NCI-H128 (cell line): ENCODE data around the gene OR4K2.
"Not testable (repeated sequence)": the region's sequence is repeated elsewhere in the genome, so short reads cannot be mapped to it uniquely, and the experiment has no call there.

Experiments used
- DNase-seq: peaks from one replicate; lab custom pipeline; 2025; ENCODE audit not compliant: unreplicated experiment; lab: John Stamatoyannopoulos, UW

Gene OR4K2, protein sequence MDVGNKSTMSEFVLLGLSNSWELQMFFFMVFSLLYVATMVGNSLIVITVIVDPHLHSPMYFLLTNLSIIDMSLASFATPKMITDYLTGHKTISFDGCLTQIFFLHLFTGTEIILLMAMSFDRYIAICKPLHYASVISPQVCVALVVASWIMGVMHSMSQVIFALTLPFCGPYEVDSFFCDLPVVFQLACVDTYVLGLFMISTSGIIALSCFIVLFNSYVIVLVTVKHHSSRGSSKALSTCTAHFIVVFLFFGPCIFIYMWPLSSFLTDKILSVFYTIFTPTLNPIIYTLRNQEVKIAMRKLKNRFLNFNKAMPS

DNA sequence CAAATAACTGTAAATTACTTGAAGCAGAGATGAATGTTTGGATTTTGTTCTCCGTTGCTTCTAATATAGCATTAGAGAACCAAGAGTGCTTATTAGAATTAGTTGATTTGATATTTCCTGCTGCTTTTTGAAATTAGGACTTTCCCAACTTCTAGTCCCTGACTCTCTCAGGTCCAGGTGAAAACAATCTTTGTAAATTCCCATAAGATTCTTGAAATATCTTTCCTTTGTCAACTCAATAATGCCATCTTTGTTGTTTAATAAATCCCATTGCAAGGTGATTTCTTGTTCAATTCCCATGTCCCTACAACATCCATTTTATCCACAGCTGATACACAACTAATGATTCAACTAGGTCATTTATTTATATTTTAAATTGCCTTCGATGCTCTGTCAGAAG is at the start of gene OR4K2:
Gene OR4K2 (plus strand): TSS at position 301 of the 400 bp plus-strand sequence. CDS start 1,126 bp downstream, outside the sequence.
- no peak for DNase-seq

DNA sequence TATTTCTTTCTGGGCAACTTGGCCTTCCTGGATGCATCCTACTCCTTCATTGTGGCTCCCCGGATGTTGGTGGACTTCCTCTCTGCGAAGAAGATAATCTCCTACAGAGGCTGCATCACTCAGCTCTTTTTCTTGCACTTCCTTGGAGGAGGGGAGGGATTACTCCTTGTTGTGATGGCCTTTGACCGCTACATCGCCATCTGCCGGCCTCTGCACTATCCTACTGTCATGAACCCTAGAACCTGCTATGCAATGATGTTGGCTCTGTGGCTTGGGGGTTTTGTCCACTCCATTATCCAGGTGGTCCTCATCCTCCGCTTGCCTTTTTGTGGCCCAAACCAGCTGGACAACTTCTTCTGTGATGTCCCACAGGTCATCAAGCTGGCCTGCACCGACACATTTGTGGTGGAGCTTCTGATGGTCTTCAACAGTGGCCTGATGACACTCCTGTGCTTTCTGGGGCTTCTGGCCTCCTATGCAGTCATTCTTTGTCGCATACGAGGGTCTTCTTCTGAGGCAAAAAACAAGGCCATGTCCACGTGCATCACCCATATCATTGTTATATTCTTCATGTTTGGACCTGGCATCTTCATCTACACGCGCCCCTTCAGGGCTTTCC is 47.2 kb upstream of the OR4K2 start:
- DNase-seq, result not testable (repeated sequence)

DNA sequence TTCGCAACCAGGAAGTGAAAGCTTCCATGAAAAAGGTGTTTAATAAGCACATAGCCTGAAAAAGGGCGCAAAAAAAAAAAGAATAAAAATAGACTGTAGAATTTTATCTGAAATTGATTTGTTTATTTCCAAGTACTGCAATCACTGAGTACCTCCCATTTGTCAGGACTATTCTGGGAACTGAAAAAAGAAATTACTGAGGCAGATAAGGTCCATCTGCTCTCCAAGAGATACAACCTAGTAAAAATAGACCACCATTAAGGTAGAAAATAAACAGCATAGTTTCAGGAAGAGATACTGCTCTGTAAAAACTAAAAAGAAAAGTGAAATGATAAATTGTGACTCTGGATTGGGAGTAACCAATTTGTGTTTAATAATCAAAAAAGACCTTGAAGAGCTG is 46.6 kb upstream of the OR4K2 start:
- DNase-seq, result no peak

DNA sequence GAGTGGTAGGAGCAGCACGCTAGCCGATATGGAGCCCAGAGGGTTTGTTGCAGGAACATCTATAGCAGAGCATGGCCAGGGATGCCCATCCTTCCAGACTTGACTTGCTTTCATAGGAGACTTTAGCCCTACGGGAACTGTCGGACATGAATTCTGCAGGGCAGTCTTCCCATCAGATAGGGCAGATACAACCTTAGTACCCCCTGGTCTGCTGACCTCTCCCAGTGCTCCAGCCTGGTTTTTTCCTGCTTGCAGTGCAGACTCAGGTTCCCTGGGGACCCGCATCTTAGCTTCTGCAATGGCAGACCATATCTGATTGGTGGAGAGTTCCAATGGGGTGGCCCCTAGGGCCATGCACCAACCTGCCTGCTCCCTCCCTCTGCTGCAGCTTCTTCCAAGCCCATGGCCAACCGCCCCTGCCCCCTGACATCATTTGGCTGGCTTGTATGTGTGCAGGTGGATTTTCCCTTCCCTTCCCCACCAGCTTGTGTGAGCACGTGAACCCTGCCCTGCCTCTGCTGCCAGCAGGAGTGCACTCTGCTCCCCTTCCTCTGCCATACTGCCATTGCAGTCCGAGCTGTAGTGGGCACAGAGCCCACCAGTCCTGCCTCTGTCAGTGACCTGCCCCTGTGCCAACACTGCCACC is 40.6 kb upstream of the OR4K2 start:
- not testable (repeated sequence) for DNase-seq

DNA sequence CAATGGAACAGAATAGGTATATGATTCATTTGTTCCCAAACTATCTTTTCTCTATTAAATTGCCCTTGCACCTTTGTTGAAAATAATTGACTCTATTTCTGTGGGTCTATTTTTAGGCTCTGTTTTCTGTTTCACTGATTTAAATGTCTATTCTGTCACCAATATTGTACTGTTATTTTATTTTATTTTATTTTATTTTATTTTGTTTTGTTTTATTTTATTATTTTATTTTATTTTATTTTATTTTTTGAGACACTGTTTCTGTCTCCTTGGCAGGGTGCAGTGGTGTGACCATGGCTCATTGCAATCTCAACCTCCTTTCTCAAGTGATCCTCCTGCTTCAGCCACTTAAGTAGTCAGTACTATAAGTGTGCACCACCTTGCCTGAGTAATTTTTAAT is 36.5 kb upstream of the OR4K2 start:
- no peak for DNase-seq

DNA sequence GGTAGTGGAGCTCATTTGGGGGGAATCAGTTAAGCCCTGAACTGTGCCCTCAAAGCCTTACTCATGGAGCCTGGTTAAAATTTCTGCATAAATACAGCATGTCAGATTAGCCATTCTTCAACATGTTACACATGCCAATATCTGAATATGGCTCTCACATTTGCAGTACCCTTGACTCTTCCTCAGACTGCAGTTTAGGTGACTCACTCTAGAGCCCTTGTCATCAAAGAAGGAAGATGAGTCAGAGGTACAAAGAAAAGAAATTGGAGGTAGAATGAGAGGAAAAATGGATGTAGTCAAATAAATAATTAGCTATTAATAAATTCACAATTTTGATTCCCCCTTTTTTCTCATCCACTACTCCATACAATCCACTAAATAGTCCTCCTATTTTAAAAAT is 23.6 kb upstream of the OR4K2 start:
- no peak for DNase-seq

DNA sequence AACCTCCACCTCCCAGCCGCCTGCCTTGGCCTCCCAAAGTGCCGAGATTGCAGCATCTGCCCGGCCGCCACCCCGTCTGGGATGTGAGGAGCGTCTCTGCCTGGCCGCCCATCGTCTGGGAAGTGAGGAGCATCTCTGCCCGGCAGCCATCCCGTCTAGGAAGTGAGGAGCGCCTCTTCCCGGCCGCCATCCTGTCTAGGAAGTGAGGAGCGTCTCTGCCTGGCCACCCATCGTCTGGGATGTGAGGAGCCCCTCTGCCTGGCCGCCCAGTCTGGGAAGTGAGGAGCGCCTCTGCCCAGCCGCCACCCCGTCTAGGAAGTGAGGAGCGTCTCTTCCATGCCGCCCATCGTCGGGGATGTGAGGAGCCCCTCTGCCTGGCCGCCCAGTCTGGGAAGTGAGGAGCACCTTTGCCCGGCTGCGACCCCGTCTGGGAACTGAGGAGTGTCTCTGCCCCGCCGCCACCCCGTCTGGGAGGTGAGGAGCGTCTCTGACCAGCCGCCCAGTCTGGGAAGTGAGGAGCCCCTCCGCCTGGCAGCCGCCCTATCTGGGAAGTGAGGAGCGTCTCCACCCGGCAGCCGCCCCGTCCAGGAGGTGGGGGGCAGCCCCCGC is 8.8 kb upstream of the OR4K2 start:
- DNase-seq, result not testable (repeated sequence)

DNA sequence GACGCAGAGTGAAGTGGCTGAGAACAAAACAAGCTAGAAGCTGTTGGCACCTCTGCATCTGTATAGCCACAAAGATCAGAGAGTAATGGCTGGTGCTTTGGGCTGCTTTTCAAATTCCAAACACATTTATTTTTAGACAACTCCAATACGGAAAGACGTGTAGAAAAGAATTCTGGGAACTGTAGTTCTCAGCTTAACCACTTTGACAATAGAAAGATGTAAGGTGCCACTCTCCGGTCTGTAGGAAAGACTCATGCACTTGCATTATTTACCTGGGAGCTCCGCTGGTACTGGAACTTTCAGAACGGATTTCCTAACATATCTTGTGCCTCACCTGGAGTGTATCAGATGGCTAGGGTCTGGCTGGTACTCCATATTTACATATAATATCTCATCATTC is 1.8 kb upstream of the OR4K2 start:
- DNase-seq, result no peak

DNA sequence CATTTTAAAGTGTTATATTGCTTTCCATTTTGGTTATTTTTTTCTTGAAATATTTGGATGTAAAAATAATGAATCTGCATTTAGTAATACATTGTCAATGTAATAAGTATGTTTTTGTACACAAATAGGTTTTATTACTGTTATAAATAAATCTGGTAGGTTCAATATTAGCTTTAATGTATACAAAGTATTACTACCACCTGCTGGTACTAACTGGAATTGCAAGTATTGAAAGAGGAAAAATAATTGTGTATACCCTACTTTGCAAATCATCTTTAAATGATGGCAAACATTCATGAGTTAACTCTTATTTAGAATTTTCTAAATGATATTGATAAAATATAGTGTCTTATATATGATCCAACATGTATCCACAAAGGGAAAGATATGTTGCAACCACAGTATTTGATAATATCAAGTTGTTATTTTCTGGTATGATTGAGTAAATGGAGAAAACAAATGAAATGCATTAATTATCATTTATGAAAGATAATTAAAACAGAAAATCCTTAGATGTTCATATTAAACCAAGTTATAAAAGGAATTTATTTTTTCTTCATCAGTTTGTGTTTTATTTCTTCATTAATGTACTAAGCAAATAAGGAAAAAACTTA is 3.2 kb downstream of the OR4K2 start:
- DNase-seq, result no peak

DNA sequence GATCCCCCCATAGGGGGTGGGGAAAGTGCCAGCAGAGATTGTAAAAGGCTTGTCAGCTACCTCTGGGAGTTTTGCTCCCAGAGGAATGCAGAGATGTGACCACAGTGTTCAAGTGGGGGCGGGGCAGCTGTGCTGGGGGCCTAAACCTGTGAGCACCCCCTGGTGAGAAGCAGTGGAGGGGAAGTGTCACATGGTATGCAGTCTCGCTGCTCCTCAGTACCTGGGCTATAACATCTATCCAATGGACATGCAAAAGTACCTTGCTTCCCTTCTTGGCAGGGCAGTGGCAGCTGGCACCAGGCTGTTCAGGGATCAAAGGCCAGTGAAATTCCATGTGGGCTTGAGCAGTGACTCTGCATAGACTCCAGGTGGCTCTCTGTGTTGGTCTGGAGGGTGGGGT is 20.3 kb downstream of the OR4K2 start:
- no peak for DNase-seq

DNA sequence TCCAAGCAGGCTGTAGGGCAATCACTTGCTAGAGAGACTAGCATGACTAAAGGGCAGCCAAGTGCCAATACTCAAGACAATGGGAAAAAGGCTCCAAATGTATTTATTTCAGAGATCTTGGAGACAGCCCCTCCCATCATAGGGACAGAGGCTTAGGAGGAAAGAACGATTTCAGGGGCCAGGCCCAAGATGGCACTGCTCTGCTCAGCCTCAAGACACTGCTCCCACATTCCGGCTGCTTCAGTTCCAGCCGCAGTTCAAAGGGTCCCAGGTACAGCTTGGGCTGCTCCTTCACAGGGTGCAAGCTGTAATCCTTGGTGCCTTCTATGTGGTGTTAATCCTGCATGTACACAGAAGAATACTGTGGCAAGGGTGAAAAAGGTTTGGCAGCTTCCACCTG is 26.1 kb downstream of the OR4K2 start:
- DNase-seq, result no peak

DNA sequence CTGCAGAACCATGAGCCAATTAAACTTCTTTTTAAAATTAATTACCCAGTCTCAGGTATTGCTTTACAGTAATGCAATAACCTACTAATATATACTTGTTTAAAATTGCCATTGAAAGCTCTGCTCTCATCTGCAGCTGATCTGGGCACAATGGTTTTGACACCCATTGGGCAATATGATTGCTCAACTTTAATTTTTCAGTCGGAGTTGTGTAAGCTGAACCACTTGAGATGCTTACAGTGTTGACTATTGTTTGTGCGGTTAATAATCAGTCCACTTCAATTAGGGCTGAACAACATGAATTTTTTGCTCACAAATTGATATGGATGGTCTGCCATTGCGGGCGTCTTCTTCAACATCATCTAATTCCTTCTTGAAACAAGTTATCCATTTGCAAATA is 27.5 kb downstream of the OR4K2 start:
- no peak for DNase-seq

DNA sequence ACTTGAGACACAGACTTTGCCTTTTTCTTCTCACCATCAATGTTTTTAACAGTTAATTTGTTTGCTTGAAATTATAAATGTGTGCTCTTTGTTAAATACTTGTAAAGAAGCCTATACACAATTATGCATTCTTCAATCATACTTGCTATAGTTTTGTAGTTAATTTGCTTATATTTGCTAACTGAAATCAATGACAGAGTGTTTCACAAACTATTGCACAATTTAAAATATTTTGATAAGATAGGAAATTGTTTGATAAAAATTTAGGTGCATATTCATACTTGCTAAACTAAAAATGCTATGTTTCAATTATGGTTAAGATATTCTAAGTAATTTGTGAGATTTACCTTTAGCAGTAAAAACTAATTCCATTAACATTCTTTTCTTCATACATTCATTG is 31.7 kb downstream of the OR4K2 start:
- DNase-seq, result no peak

DNA sequence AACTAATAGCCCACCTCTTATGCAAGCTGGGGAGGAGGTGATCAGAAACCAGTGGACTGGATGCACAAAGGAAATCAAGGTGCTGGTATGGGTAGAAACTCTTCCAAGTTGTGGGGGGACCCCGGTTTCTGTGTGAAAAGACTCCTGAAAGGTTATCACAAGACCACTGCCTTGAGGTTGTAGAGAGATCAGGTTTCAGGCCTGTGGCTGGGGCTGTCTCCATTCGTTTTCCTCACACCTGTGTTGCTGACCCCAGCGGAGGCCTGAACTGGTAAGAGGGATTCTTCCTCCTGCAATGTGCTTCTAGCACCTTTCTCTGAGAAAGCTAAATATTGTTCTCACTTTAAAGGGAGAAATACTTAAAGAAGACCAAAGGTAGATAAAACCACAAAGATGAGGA is 36.2 kb downstream of the OR4K2 start:
- DNase-seq, result no peak

DNA sequence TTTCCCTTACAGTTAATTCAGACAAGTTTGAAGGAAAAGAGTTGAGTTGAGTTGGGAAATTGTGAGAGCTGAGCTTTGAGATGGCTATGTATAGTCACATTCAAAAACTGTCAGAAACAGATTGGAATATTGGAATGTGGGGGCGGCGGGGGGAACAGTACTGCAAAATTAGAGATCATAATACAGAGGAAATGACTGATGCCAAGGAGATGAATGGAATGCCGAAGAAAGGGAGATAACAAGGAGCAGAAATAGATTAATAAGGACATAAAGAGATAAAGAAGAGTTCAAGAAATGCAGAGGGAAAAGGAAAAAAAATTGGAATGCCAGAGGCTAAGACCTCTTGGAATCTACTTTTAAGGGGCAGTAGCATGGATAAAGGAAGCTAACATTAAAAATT is 42.3 kb downstream of the OR4K2 start:
- DNase-seq, result no peak

DNA sequence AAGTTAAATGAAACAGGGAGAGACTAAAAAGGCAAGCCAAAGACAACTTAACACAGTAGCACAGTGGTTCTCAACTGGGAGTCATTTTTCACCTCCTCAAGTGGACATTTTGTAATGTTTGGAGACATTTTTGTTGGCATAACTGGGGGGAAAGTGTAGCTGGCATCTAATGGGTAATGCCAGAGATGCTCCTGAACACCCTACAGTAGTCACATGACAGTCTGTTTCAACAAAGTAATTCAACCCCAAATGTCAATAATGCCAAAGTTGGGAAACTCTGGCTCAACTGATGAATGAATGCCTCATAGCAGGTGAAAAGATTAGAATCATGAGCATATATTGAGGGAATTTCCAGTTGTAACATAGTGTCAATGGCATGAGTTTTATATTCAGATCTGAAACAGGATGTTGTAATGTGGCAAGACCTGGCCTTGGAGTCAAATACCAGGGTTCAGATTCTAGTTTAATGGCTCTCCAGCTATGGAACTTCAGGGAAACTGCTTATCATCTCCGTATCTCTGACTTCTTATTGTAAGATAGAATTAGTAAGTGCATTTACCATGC is 43.1 kb downstream of the OR4K2 start:
- no peak for DNase-seq

DNA sequence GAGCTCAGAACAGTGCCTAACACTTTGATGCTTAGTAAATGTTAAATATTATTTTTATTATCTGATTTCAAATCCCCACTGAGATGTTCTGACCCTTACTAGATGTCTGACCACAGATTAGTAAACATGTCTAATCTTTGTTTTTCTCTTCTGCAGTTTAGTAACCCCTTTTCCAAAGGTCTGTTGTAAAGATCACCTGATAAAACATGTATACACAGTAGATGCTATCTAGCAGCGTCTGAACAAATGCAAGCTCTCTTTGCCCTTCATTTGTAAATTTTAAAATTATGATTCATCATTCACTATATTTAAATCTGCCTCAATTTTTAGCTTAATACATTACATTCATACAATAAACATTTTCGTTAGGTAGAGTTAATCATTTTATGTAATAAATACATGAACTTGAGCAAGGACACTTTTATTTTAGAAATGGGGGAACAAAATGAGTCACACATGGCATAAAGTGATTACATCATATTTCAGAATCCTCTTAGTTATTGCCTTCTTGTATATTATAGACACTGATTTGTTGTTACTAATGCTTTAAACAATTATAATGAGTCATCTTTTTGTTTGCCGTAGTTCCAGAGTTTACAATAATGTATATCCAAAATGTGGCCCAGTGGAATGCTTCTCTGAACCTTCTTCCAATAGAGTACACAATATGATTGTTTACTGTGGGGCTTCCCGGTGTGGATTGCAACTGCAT is 43.8 kb downstream of the OR4K2 start:
- DNase-seq, result no peak

DNA sequence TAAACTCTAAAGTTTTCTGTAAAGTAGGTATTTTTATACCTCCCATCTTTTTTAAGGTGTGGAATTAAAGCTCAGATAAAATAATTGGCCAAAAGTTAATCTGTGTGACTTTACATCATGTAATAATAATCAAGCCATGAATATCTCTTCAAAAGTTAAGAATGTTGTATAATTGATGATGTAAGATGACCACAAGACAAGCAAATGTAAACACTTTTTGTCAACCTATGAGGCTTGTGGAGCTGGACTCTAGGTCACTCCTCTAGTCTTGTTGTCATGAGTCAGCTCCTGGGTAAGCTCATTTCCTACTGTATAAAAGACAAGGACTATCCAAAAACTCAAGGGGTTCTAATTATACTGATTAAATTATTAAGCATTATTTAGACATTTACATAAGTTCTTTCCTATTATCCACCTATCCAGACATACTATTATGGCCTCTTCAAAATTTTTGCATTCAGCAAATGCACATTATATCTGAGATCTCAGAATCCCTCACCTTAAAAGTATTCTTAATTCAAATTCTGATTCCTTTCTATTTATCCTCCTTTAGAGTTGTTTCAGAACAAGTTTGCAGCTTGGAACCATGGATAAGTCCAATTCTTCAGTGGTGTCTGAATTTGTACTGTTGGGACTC is 45.2 kb downstream of the OR4K2 start, which contains the start of gene OR4K5:
Gene OR4K5 (plus strand): TSS at position 587 of the 637 bp plus-strand sequence. CDS start 0 bp downstream, at position 587.
- no peak for DNase-seq

DNA sequence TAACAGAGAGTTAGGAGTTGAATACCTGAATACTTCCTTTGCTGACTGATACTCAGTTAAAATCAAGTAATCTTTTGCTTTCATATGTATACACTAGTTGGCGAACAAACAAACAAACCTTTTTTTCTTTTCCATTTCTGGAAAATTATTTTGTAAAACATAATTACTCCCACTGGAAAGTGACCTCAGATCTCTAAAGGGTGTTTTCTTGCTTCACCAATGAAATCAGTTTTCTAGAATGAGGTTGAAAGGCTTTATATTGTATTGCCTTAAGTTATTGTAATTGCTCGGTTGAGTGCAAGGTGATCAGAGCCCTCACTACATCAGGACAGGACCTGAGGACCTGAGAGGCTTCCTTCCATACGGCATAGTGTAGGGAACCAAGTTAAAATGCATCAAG is 55.7 kb downstream of the OR4K2 start, which contains the start of gene OR4K1:
Gene OR4K1 (plus strand): TSS at position 301 of the 400 bp plus-strand sequence. CDS start 4,750 bp downstream, outside the sequence.
- no peak for DNase-seq
